Upper lobe of left lung (tissue), 6 donors: Measurements from ENCODE around the gene ROCK2. TPM values are rescaled to one million over a fixed set of nuclear protein-coding genes. Genes with fewer than 3 reads are reported as not detected.

Experiments used
- ATAC-seq, 2 donors: fragments of 200-7000 bp; cut with Tn5 transposase; one replicate each; pipeline ENCODE4 v1.9.1; 2022; ENCODE audit warnings: mild to moderate bottlenecking in 2 of 2, moderate library complexity in 2 of 2; ENCODE audit not compliant: low FRiP score in 2 of 2
- DNase-seq, 2 donors: peaks; one replicate each; pipeline ENCODE4 v3.0.0-alpha.2; 2019 to 2020
- H3K27ac ChIP-seq, 4 donors: fragments of 200-600 bp; sonication (generic); one replicate each; pipeline ENCODE4 v1.5.1; 2016 to 2019
- H3K27me3 ChIP-seq, 4 donors: fragments of 200-600 bp; sonication (generic); one replicate each; pipeline ENCODE4 v1.5.1; 2017 to 2019
- H3K36me3 ChIP-seq, 4 donors: fragments of 200-600 bp; sonication (generic); one replicate each; pipeline ENCODE4 v1.5.1; 2016 to 2019
- H3K4me1 ChIP-seq, 4 donors: fragments of 200-600 bp; sonication (generic); one replicate each; pipeline ENCODE4 v1.5.1; 2018 to 2019
- H3K4me3 ChIP-seq, 4 donors: fragments of 200-600 bp; sonication (generic); one replicate each; pipeline ENCODE4 v1.5.1; 2017 to 2019; ENCODE audit warnings: mild to moderate bottlenecking in 2 of 4, moderate library complexity in 1 of 4
- H3K9me3 ChIP-seq, 4 donors: fragments of 200-600 bp; sonication (generic); one replicate each; pipeline ENCODE4 v1.5.1; 2018 to 2019
- EP300 ChIP-seq, 4 donors: sonication (generic); formaldehyde crosslinking; IDR thresholded peaks; one replicate each; pipeline ENCODE4 v1.5.1; 2017; ENCODE audit warnings: antibody characterized with exemption in 4 of 4, control low read depth in 2 of 4
- POLR2A ChIP-seq, 4 donors: fragments of 450-650 bp; IDR thresholded peaks; one replicate each; pipeline ENCODE4 v1.5.1; 2016 to 2017; ENCODE audit warnings: antibody characterized with exemption in 4 of 4, mild to moderate bottlenecking in 2 of 4
- POLR2AphosphoS5 ChIP-seq, 2 donors: sonication (generic); formaldehyde crosslinking; IDR thresholded peaks; one replicate each; pipeline ENCODE4 v1.5.1; 2017; ENCODE audit warnings: antibody characterized with exemption in 2 of 2
- WGBS, 2 donors: methylation state at CpG; one replicate each; pipeline ENCODE4 v1.1.5; 2017 to 2018; 5-methylcytosine and 5-hydroxymethylcytosine counted together
- total RNA-seq, 6 donors: library from RNA; depleted of rRNA in 4 of 6; stranded (reverse); fragments of >200 nt in 4 of 6; gene quantifications; one replicate each; pipeline versions ENCODE4 v1.1.0 to v1.2.1, GENCODE V29; 2016 to 2021
- TF ChIP-seq, protein P1 (sequence below), 6 experiments: fragments of 450-650 bp in 4 of 6; fragments of 200-600 bp in 2 of 6; sonication (generic) in 2 of 6; IDR thresholded peaks; one replicate each; pipeline ENCODE4 v1.5.1; 2016 to 2019; ENCODE audit warnings: antibody characterized with exemption in 6 of 6
- donor health status: DM: no; HTN: no; CAD: no; lungs with moderate emphysema.
- donor health status: DM: no; HTN: yes; CAD: no; lungs with severe emphysema.

The ROCK2 gene
- total RNA-seq, 6 donors from 2014 or later: 37.6 to 99.7 (median 56.2) TPM

DNA sequence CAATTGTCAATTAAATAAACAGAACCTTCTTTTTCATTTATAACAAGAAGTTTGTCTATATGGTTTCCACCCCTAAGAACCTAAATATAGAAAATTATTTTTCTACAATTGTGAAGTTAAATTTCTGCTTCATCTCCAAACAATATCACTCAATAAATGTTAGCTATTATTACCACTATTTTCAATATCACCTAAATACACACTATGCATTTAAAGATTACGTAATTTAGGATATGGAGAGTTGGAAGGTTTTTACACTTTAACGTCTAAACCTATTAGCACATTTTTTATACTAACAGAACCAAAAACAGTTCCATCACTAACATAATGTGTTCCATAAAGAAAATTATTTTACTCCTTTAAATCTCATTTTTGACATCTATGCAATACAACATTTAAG lies 48.0 kb downstream of the ROCK2 start:
- WGBS, 2 donors: 74 to 76% methylated on average over 2 of the region's 2 CpGs
- DNase-seq (no peak), ATAC-seq (no peak)

DNA sequence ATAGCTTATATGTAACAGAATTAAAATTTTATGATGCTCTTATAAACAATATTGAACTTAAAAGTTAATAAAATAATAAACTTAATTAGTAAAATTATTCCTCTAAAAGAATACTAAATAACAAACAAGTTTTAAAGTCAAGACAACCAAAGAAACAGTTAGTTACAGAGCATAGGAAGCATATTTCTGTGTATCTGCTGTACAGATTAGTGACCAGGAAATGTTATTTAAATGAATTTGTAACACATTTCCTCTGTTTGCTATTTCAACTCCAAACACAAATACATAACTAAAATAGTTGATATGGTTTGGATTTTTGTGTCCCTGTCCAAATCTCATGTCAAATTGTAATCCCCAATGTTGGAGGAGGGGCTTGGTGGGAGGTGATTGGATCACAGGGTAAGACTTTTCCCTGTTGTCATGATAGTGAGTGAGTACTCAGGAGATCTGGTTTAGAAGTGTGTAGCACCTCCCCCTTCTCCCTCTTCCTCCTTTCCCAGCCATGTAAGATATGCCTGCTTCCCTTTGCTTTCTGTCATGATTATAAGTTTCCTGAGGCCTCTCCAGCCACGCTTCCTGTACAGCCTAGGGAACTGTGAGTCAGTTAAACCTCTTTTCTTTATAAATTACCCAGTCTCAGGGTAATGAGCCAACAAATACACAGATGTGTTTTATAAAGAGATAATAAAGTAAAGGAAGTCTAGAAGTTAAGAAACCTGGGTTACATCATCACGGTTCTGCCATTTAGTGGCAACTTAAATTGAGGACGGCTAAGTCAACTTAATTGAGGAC lies 51.8 kb downstream of the ROCK2 start:
- WGBS, 2 donors: 48 to 58% methylated on average over 3 of the region's 3 CpGs
- ATAC-seq: peak in 1 of 2 donors; percentile 16
- peak overlapping the region; percentile 4 to 49 (median 18) for H3K27ac ChIP-seq

More for the DNA sequence above, 48.0 kb downstream of the ROCK2 start:
- no peaks in the 10 kb centered on the region for H3K27me3 ChIP-seq
- H3K27ac ChIP-seq: no peak overlapping the region
- H3K36me3 ChIP-seq: no peaks in the 10 kb centered on the region
- peaks cover 3 to 11% (median 5%) of the 10 kb centered on the region in 4 donors for H3K4me1 ChIP-seq
- no peaks in the 10 kb centered on the region for H3K9me3 ChIP-seq
- TF ChIP-seq, protein P1, sequence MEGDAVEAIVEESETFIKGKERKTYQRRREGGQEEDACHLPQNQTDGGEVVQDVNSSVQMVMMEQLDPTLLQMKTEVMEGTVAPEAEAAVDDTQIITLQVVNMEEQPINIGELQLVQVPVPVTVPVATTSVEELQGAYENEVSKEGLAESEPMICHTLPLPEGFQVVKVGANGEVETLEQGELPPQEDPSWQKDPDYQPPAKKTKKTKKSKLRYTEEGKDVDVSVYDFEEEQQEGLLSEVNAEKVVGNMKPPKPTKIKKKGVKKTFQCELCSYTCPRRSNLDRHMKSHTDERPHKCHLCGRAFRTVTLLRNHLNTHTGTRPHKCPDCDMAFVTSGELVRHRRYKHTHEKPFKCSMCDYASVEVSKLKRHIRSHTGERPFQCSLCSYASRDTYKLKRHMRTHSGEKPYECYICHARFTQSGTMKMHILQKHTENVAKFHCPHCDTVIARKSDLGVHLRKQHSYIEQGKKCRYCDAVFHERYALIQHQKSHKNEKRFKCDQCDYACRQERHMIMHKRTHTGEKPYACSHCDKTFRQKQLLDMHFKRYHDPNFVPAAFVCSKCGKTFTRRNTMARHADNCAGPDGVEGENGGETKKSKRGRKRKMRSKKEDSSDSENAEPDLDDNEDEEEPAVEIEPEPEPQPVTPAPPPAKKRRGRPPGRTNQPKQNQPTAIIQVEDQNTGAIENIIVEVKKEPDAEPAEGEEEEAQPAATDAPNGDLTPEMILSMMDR (IDR thresholded peaks at IDR 0.05): no peak
- TF ChIP-seq POLR2AphosphoS5 (IDR thresholded peaks at IDR 0.05): no peak
- no peak for TF ChIP-seq EP300 (IDR thresholded peaks at IDR 0.05)
- TF ChIP-seq POLR2A (IDR thresholded peaks at IDR 0.05): no peak
- H3K4me3 ChIP-seq: no peak overlapping the region

DNA sequence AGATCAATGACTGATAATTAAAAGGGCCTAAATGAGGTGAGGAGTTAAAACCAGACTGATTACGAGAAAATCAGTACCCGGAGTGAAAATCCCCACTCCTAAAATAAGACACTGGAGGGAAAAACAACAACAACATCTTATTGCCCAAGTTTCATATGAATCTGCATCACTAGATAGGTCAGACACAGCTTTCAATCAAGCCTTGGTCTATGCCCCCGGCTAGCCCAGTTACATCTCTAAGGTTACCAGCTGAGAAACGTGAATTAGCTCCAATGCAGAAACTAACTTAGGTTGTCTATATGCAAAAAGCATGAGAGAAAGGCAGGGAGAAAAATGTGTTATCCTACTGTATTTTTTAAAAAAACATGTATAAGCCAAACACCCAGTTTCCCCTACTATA lies 53.7 kb downstream of the ROCK2 start:
- Histone ChIP-seq H3K4me3 (no peak overlapping the region), H3K4me1 (peaks cover 2 to 19% (median 13%) of the 10 kb centered on the region in 4 donors), H3K36me3 (no peaks in the 10 kb centered on the region), H3K9me3 (no peaks in the 10 kb centered on the region), H3K27me3 (no peaks in the 10 kb centered on the region), H3K27ac (no peak overlapping the region)
- DNase-seq (no peak), ATAC-seq (no peak)
- 92 to 97% methylated on average over 4 of the region's 4 CpGs for WGBS, 2 donors
- TF ChIP-seq POLR2AphosphoS5 (IDR thresholded peaks at IDR 0.05): no peak
- TF ChIP-seq, protein P1 (IDR thresholded peaks at IDR 0.05): no peak
- no peak for TF ChIP-seq EP300 (IDR thresholded peaks at IDR 0.05)
- no peak for TF ChIP-seq POLR2A (IDR thresholded peaks at IDR 0.05)

More for the DNA sequence above, 51.8 kb downstream of the ROCK2 start:
- no peak for DNase-seq
- Histone ChIP-seq H3K4me3 (no peak overlapping the region), H3K36me3 (no peaks in the 10 kb centered on the region), H3K9me3 (no peaks in the 10 kb centered on the region), H3K4me1 (peaks cover 5 to 14% (median 12%) of the 10 kb centered on the region in 4 donors), H3K27me3 (no peaks in the 10 kb centered on the region)
- TF ChIP-seq, protein P1 (IDR thresholded peaks at IDR 0.05): no peak
- TF ChIP-seq POLR2A (IDR thresholded peaks at IDR 0.05): no peak
- no peak for TF ChIP-seq POLR2AphosphoS5 (IDR thresholded peaks at IDR 0.05)

DNA sequence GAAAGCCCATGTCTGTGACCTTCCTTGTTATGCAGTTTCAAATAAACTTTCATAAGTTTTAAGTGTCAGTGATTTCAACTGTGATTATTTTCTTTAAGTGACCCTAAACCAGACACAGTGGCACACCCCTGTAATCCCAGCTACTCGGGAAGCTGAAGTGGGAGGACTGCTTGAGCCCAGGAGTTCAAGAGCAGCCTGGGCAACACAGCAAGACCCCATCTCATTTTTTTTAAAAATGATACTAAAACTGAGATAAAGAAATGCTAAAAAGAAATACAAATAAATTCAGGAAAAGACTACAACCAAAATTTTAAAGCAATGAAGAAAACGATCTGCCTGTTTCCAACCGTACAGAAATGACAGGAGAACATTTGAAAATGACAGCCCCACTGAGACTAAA lies 54.2 kb downstream of the ROCK2 start:
- Histone ChIP-seq H3K9me3 (no peaks in the 10 kb centered on the region), H3K27me3 (no peaks in the 10 kb centered on the region), H3K36me3 (peaks cover 0 to 3% (median 0%) of the 10 kb centered on the region in 4 donors), H3K4me3 (no peak overlapping the region), H3K4me1 (peaks cover 2 to 19% (median 13%) of the 10 kb centered on the region in 4 donors), H3K27ac (no peak overlapping the region)
- no peak for DNase-seq
- no peak for ATAC-seq
- TF ChIP-seq POLR2AphosphoS5 (IDR thresholded peaks at IDR 0.05) (no peak), POLR2A (IDR thresholded peaks at IDR 0.05) (no peak), EP300 (IDR thresholded peaks at IDR 0.05) (no peak)
- TF ChIP-seq, protein P1 (IDR thresholded peaks at IDR 0.05): no peak
- 76 to 79% methylated on average over 3 of the region's 3 CpGs for WGBS, 2 donors
